Neural cell (in vitro differentiated cells): Measurements from ENCODE around the gene RASEF. TPM values are rescaled to one million over a fixed set of nuclear protein-coding genes. Genes with fewer than 3 reads are reported as not detected.

Experiments
- H2AFZ ChIP-seq: fragments of 200-600, 300-800 bp; sonication (generic), shearing (Covaris generic); 2 replicates; pipeline ENCODE4 v1.6.0; 2014; ENCODE audit warnings: low read depth, mild to moderate bottlenecking, antibody characterized with exemption, low read length, moderate library complexity
- H3F3A ChIP-seq: fragments of 200-600 bp; shearing (Covaris generic); 2 replicates; pipeline ENCODE4 v1.6.1; 2016; ENCODE audit warnings: mild to moderate bottlenecking, moderate library complexity, mixed read lengths, antibody characterized with exemption, low read length; ENCODE audit not compliant: insufficient read depth, poor library complexity, severe bottlenecking
- H3K27ac ChIP-seq: fragments of 200-600, 300-800 bp; sonication (generic), shearing (Covaris generic); 2 replicates; pipeline ENCODE4 v1.5.1; 2014; ENCODE audit warnings: mild to moderate bottlenecking, low read length, moderate library complexity
- H3K27me3 ChIP-seq: fragments of 300-800, 200-600 bp; sonication (generic), shearing (Covaris generic); 2 replicates; pipeline ENCODE4 v1.6.0; 2014; ENCODE audit warnings: mild to moderate bottlenecking, low read depth, low read length, moderate library complexity; ENCODE audit not compliant: insufficient read depth
- H3K36me3 ChIP-seq: fragments of 300-800, 200-600 bp; sonication (generic), shearing (Covaris generic); 2 replicates; pipeline ENCODE4 v1.5.1; 2014; ENCODE audit warnings: mild to moderate bottlenecking, antibody characterized with exemption, low read length, moderate library complexity; ENCODE audit not compliant: insufficient read depth
- H3K4me2 ChIP-seq: fragments of 300-800, 200-600 bp; sonication (generic), shearing (Covaris generic); 2 replicates; pipeline ENCODE4 v1.6.0; 2014; ENCODE audit warnings: mild to moderate bottlenecking, low read length
- H3K4me3 ChIP-seq: fragments of 300-800, 200-600 bp; sonication (generic), shearing (Covaris generic); 2 replicates; pipeline ENCODE4 v1.5.1; 2014; ENCODE audit warnings: mild to moderate bottlenecking, low read length, moderate library complexity
- H3K79me2 ChIP-seq: fragments of 200-600 bp; shearing (Covaris generic); replicated peaks from 2 replicates; pipeline ENCODE4 v1.6.0; 2014; ENCODE audit warnings: mild to moderate bottlenecking, low read length, moderate library complexity; ENCODE audit not compliant: insufficient read depth
- H3K9ac ChIP-seq: fragments of 300-800, 200-600 bp; sonication (generic), shearing (Covaris generic); 2 replicates; pipeline ENCODE4 v1.6.1; 2016; ENCODE audit warnings: mild to moderate bottlenecking, low read length, mixed read lengths
- H3K9me2 ChIP-seq: fragments of 200-600 bp; shearing (Covaris generic); 2 replicates; pipeline ENCODE4 v1.6.1; 2016; ENCODE audit warnings: mild to moderate bottlenecking, low read length, mixed read lengths; ENCODE audit not compliant: insufficient read depth
- H3K9me3 ChIP-seq: fragments of 200-600, 300-800 bp; sonication (generic), shearing (Covaris generic); 2 replicates; pipeline ENCODE4 v1.6.1; 2016; ENCODE audit warnings: mild to moderate bottlenecking, mixed run types, low read length, moderate library complexity, mixed read lengths
- H4K20me1 ChIP-seq: fragments of 200-600 bp; shearing (Covaris generic); 2 replicates; pipeline ENCODE4 v1.6.1; 2016; ENCODE audit warnings: mild to moderate bottlenecking, mixed run types; ENCODE audit not compliant: insufficient read depth
- CTCF ChIP-seq: fragments of 450-650 bp; IDR thresholded peaks from 2 replicates; pipeline ENCODE4 v1.5.1; 2014; ENCODE audit warnings: antibody characterized with exemption, mild to moderate bottlenecking, moderate library complexity; ENCODE audit not compliant: poor library complexity, severe bottlenecking
- EP300 ChIP-seq: fragments of 450-650 bp; conservative IDR thresholded peaks from 2 replicates; pipeline ENCODE4 v1.6.1; 2014; ENCODE audit warnings: antibody characterized with exemption, mild to moderate bottlenecking, moderate library complexity; ENCODE audit not compliant: poor library complexity, severe bottlenecking
- EZH2 ChIP-seq: fragments of 200-600, 300-800 bp; shearing (Covaris generic), sonication (generic); IDR thresholded peaks from 2 replicates; pipeline ENCODE4 v1.6.1; 2014; ENCODE audit warnings: antibody characterized with exemption, low read length, borderline replicate concordance, mild to moderate bottlenecking; ENCODE audit not compliant: insufficient read depth, poor library complexity, severe bottlenecking
- MXI1 ChIP-seq: fragments of 450-650 bp; conservative IDR thresholded peaks from 2 replicates; pipeline ENCODE4 v1.6.1; 2014; ENCODE audit warnings: antibody characterized with exemption, mild to moderate bottlenecking; ENCODE audit not compliant: poor library complexity, severe bottlenecking
- POLR2AphosphoS5 ChIP-seq: IDR thresholded peaks from 2 replicates; pipeline ENCODE4 v1.6.1; 2012
- RAD21 ChIP-seq: fragments of 450-650 bp; conservative IDR thresholded peaks from 2 replicates; pipeline ENCODE4 v1.6.1; 2014; ENCODE audit warnings: antibody characterized with exemption, mild to moderate bottlenecking, moderate library complexity
- REST ChIP-seq: IDR thresholded peaks from 2 replicates; pipeline ENCODE4 v1.6.1; 2012; ENCODE audit warnings: borderline replicate concordance
- SMC3 ChIP-seq: fragments of 450-650 bp; conservative IDR thresholded peaks from 2 replicates; pipeline ENCODE4 v1.6.1; 2014; ENCODE audit warnings: antibody characterized with exemption, mild to moderate bottlenecking, moderate library complexity; ENCODE audit not compliant: poor library complexity
- TAF1 ChIP-seq: IDR thresholded peaks from 2 replicates; pipeline ENCODE4 v1.6.1; 2012; ENCODE audit warnings: low read depth
- polyA plus RNA-seq: library from polyadenylated mRNA; depleted of rRNA; stranded (reverse); fragments of >200 nt; gene quantifications from 2 replicates; pipeline ENCODE4 v1.2.3, GENCODE V29; 2014

Gene RASEF
- polyA plus RNA-seq, 1 donor from 2014 or later: 0.12 TPM

- Histone ChIP-seq H3K79me2 (no peaks in the 10 kb centered on the region), H3K36me3 (no peaks in the 10 kb centered on the region), H3F3A (no peaks in the 10 kb centered on the region), H2AFZ (no peak overlapping the region), H3K9me3 (no peaks in the 10 kb centered on the region), H3K9me2 (no peaks in the 10 kb centered on the region), H4K20me1 (no peaks in the 10 kb centered on the region), H3K27me3 (no peaks in the 10 kb centered on the region), H3K27ac (no peak overlapping the region), H3K4me3 (no peak overlapping the region), H3K9ac (no peak overlapping the region), H3K4me2 (no peak overlapping the region)
- TF ChIP-seq EP300 (no peak), TAF1 (no peak), EZH2 (no peak), SMC3 (no peak), MXI1 (no peak)
Measured at GRCh38 chr9:83039303-83039702, 23.6 kb downstream of the RASEF start.

- H3K36me3 ChIP-seq: no peaks in the 10 kb centered on the region
- H3K9me3 ChIP-seq: no peaks in the 10 kb centered on the region
- no peak overlapping the region for H3K4me2 ChIP-seq
- no peaks in the 10 kb centered on the region for H4K20me1 ChIP-seq
- no peak overlapping the region for H3K27ac ChIP-seq
- H3K9ac ChIP-seq: no peak overlapping the region
- no peak overlapping the region for H3K4me3 ChIP-seq
- H3K9me2 ChIP-seq: no peaks in the 10 kb centered on the region
- H2AFZ ChIP-seq: no peak overlapping the region
- TF ChIP-seq REST (no peak), EP300 (no peak), CTCF (no peak), EZH2 (no peak), MXI1 (no peak), POLR2AphosphoS5 (no peak), TAF1 (no peak), SMC3 (no peak), RAD21 (no peak)
- H3K79me2 ChIP-seq: no peaks in the 10 kb centered on the region
- H3K27me3 ChIP-seq: no peaks in the 10 kb centered on the region
- no peaks in the 10 kb centered on the region for H3F3A ChIP-seq
Measured at GRCh38 chr9:83036043-83036442, 26.9 kb downstream of the RASEF start.

- no peaks in the 10 kb centered on the region for H3K9me3 ChIP-seq
- no peaks in the 10 kb centered on the region for H3K36me3 ChIP-seq
- no peaks in the 10 kb centered on the region for H4K20me1 ChIP-seq
- H3K9ac ChIP-seq: no peak overlapping the region
- H3K79me2 ChIP-seq: no peaks in the 10 kb centered on the region
- H3K4me2 ChIP-seq: no peak overlapping the region
- TF ChIP-seq RAD21: no peak
- no peak for TF ChIP-seq MXI1
- no peak for TF ChIP-seq TAF1
- TF ChIP-seq EP300: no peak
- TF ChIP-seq REST: no peak
- H3K4me3 ChIP-seq: no peak overlapping the region
- no peaks in the 10 kb centered on the region for H3F3A ChIP-seq
- no peaks in the 10 kb centered on the region for H3K9me2 ChIP-seq
- no peak overlapping the region for H2AFZ ChIP-seq
- H3K27me3 ChIP-seq: no peaks in the 10 kb centered on the region
- no peak overlapping the region for H3K27ac ChIP-seq
Measured at GRCh38 chr9:83035143-83035542, 27.8 kb downstream of the RASEF start.
